MM.1S (cell line): ENCODE results near the gene SLC27A4.

Source experiments
- DNase-seq: peaks from one replicate; pipeline ENCODE4 v3.0.0-alpha.2; 2015
- H2AFZ ChIP-seq: fragments of 300-600 bp; sonication (generic); 2 replicates; pipeline ENCODE4 v1.6.0; 2016; ENCODE audit warnings: antibody characterized with exemption, low read length
- H3F3A ChIP-seq: fragments of 300-600 bp; sonication (generic); 2 replicates; pipeline ENCODE4 v1.6.1; 2016; ENCODE audit warnings: mild to moderate bottlenecking, antibody characterized with exemption, low read length, moderate library complexity, mixed read lengths; ENCODE audit not compliant: insufficient read depth
- H3K27ac ChIP-seq: fragments of 300-600 bp; sonication (generic); 2 replicates; pipeline ENCODE4 v1.5.1; 2016; ENCODE audit warnings: mild to moderate bottlenecking, low read length
- H3K27me3 ChIP-seq: fragments of 300-600 bp; sonication (generic); replicated peaks from 2 replicates; pipeline ENCODE4 v1.6.0; 2016; ENCODE audit warnings: low read length; ENCODE audit not compliant: insufficient read depth
- H3K36me3 ChIP-seq: fragments of 300-600 bp; sonication (generic); replicated peaks from 2 replicates; pipeline ENCODE4 v1.6.1; 2016; ENCODE audit warnings: mild to moderate bottlenecking, low read length, mixed read lengths; ENCODE audit not compliant: insufficient read depth
- H3K4me1 ChIP-seq: fragments of 300-600 bp; sonication (generic); 2 replicates; pipeline ENCODE4 v1.6.1; 2016; ENCODE audit warnings: low read length, mixed read lengths
- H3K4me2 ChIP-seq: fragments of 300-600 bp; sonication (generic); 2 replicates; pipeline ENCODE4 v1.6.0; 2016; ENCODE audit warnings: low read depth, low read length
- H3K4me3 ChIP-seq: fragments of 300-600 bp; sonication (generic); 2 replicates; pipeline ENCODE4 v1.5.1; 2016; ENCODE audit warnings: low read length, mixed read lengths
- H3K79me2 ChIP-seq: fragments of 300-600 bp; sonication (generic); 2 replicates; pipeline ENCODE4 v1.6.1; 2016; ENCODE audit warnings: mixed run types, low read length, mixed read lengths
- H3K9ac ChIP-seq: fragments of 300-600 bp; sonication (generic); 2 replicates; pipeline ENCODE4 v1.6.1; 2016; ENCODE audit warnings: low read length, mixed read lengths
- H3K9me2 ChIP-seq: fragments of 300-600 bp; sonication (generic); replicated peaks from 2 replicates; pipeline ENCODE4 v1.6.1; 2016; ENCODE audit warnings: mild to moderate bottlenecking, low read length, mixed read lengths; ENCODE audit not compliant: insufficient read depth
- H3K9me3 ChIP-seq: fragments of 300-600 bp; sonication (generic); replicated peaks from 2 replicates; pipeline ENCODE4 v1.6.1; 2016; ENCODE audit warnings: mild to moderate bottlenecking, low read length, mixed read lengths; ENCODE audit not compliant: insufficient read depth
- H4K20me1 ChIP-seq: fragments of 300-600 bp; sonication (generic); 2 replicates; pipeline ENCODE4 v1.6.1; 2016; ENCODE audit warnings: mild to moderate bottlenecking, low read length, moderate library complexity, mixed read lengths; ENCODE audit not compliant: insufficient read depth
- CTCF ChIP-seq: fragments of 300-600 bp; sonication (generic); IDR thresholded peaks from 2 replicates; pipeline ENCODE4 v1.5.1; 2016; ENCODE audit warnings: antibody characterized with exemption, low read length, mixed read lengths
- EZH2 ChIP-seq: fragments of 300-600 bp; sonication (generic); optimal IDR thresholded peaks from 2 replicates; pipeline ENCODE3; 2017; ENCODE audit warnings: low read depth, mild to moderate bottlenecking, antibody characterized with exemption, low read length, mixed read lengths
- EZH2phosphoT487 ChIP-seq: fragments of 300-600 bp; sonication (generic); IDR thresholded peaks from 2 replicates; pipeline ENCODE4 v1.6.1; 2018; ENCODE audit warnings: antibody characterized with exemption, low read length

SLC27A4 gene

DNA sequence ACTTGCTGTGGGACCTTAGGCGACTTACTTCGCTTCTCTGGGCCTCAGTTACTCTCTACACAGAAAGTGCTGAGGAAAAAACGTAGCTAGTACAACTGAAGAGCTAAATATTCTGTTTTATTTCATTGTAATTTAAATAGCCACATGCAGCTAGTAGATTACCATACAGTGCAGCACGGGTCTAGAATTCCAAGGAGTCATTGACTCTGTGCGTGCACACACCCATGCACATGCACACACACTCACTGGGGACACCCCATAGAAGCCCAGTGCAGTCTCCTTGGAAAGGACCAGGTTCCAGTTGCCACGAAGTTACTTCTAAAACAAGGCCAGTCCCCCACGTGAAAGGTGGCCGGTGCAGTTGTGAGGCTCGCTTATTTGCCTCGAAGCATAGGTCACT, 47.8 kb downstream of the SLC27A4 start:
- no peaks in the 10 kb centered on the region for H3K9me3 ChIP-seq
- no peak overlapping the region for H2AFZ ChIP-seq
- no peak overlapping the region for H3K4me3 ChIP-seq
- peaks cover 13% of the 10 kb centered on the region; the same call in 1 of the 2 replicates for H3K79me2 ChIP-seq
- H4K20me1 ChIP-seq, result no peaks in the 10 kb centered on the region
- no peak overlapping the region for H3K27ac ChIP-seq
- no peaks in the 10 kb centered on the region; the same call in 1 of the 2 replicates for H3K36me3 ChIP-seq
- H3K4me1 ChIP-seq, result no peaks in the 10 kb centered on the region
- no peak overlapping the region for H3K9ac ChIP-seq
- H3K27me3 ChIP-seq, result no peaks in the 10 kb centered on the region
- no peak for TF ChIP-seq CTCF
- no peak for TF ChIP-seq EZH2phosphoT487
- TF ChIP-seq EZH2, result no peak
- no peak overlapping the region for H3K4me2 ChIP-seq
- DNase-seq, result no peak
- H3K9me2 ChIP-seq, result no peaks in the 10 kb centered on the region
- no peaks in the 10 kb centered on the region for H3F3A ChIP-seq

GRCh38 chr9:128389395-128390149, 49.2 kb downstream of the SLC27A4 start:
- TF ChIP-seq EZH2phosphoT487 (no peak), CTCF (no peak), EZH2 (no peak)
- Histone ChIP-seq H3K79me2 (peaks cover 4% of the 10 kb centered on the region; the same call in 1 of the 2 replicates), H3K9ac (no peak overlapping the region), H3K27ac (no peak overlapping the region), H4K20me1 (no peaks in the 10 kb centered on the region), H3K27me3 (no peaks in the 10 kb centered on the region), H3K4me3 (no peak overlapping the region), H3K4me2 (no peak overlapping the region), H3K36me3 (no peaks in the 10 kb centered on the region; the same call in 1 of the 2 replicates), H2AFZ (no peak overlapping the region), H3K9me3 (no peaks in the 10 kb centered on the region), H3K9me2 (no peaks in the 10 kb centered on the region), H3F3A (no peaks in the 10 kb centered on the region), H3K4me1 (no peaks in the 10 kb centered on the region)
- no peak for DNase-seq

DNA sequence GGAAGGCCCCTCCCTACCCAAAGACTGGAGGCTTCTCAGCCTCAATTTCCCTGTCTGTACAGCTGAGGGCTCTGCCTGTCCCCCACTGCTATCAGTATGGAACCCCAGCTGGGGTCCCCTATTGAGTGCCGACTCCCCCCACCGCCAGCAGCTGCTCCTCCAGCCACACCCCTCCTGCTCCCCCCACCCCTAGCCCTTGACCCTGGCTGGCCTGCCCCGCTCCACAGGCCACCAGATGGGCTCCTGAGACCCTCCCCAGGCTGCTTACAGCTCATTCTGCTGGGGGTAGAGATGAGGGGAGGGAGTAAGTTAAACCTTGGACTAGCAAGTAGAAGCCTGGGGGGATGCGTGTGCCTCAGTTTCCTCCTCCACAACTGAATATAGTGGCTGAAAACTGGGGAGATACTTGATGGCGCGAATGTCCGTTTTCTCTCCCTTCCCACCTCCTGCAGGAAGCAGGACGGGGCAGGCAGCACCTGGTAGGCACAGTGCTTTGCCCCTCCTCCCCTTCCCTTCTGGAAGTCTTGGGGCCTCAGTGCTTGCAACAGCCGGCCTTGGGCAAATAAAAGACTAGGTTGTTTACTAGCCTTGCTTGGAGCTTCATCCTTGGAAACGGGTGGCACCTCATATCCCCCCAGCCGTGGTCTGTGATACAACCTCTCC, 50.0 kb downstream of the SLC27A4 start:
- Histone ChIP-seq H4K20me1 (no peaks in the 10 kb centered on the region), H3K27me3 (no peaks in the 10 kb centered on the region), H3K9ac (no peak overlapping the region), H3K79me2 (no peaks in the 10 kb centered on the region), H3F3A (no peaks in the 10 kb centered on the region), H3K4me1 (no peaks in the 10 kb centered on the region), H3K4me3 (no peak overlapping the region), H3K27ac (no peak overlapping the region), H3K9me2 (no peaks in the 10 kb centered on the region), H3K9me3 (no peaks in the 10 kb centered on the region), H3K36me3 (no peaks in the 10 kb centered on the region; the same call in 1 of the 2 replicates), H3K4me2 (no peak overlapping the region), H2AFZ (no peak overlapping the region)
- DNase-seq, result no peak
- TF ChIP-seq CTCF, result no peak
- TF ChIP-seq EZH2, result no peak
- TF ChIP-seq EZH2phosphoT487, result no peak
